Naive thymus-derived CD8-positive, alpha-beta T cell (primary cell): Measurements from ENCODE around the gene ZNF93. TPM values are rescaled to one million over a fixed set of nuclear protein-coding genes. Genes with fewer than 3 reads are reported as not detected.
"Not testable (repeated sequence)": the region's sequence is repeated elsewhere in the genome, so short reads cannot be mapped to it uniquely, and the experiment has no call there.

Source experiments
- ATAC-seq, 2 donors: fragments of 150-1000 bp; cut with Tn5 transposase in 1 of 2; sonication (Bioruptor Pico), chemical (Tn5 transposase) in 1 of 2; 1 replicate in 1 of 2; 2 replicates in 1 of 2; pipeline ENCODE4 v1.10.0; 2021; ENCODE audit warnings: mild to moderate bottlenecking in 2 of 2, moderate library complexity in 2 of 2
- POLR2A ChIA-PET: fragments of 350-600 bp; sonication (Branson Sonifier 250); formaldehyde crosslinking; loops from one replicate; lab custom pipeline; 2021; ENCODE audit warnings: antibody characterized with exemption; lab: Charles Lee
- DNase-seq, 10 donors: peaks; one replicate each; pipeline versions ENCODE4 v3.0.0 to v3.0.0-alpha.2; 2020 to 2022
- H3K27ac Mint-ChIP-seq, 10 donors: one replicate each; pipeline ENCODE4 v1.8.0; 2020 to 2022; ENCODE audit warnings: mild to moderate bottlenecking in 10 of 10, mixed read lengths in 10 of 10, moderate library complexity in 4 of 10, inconsistent platforms in 1 of 10
- H3K27me3 Mint-ChIP-seq, 5 donors: one replicate each; pipeline ENCODE4 v1.8.0; 2021 to 2022; ENCODE audit warnings: mixed read lengths in 5 of 5
- H3K36me3 Mint-ChIP-seq, 3 donors: one replicate each; pipeline ENCODE4 v1.8.0; 2020 to 2022; ENCODE audit warnings: mixed read lengths in 3 of 3, mild to moderate bottlenecking in 2 of 3, inconsistent platforms in 1 of 3
- H3K4me1 Mint-ChIP-seq, 4 donors: one replicate each; pipeline ENCODE4 v1.8.0; 2021 to 2022; ENCODE audit warnings: mixed read lengths in 4 of 4
- H3K4me3 Mint-ChIP-seq, 10 donors: one replicate each; pipeline ENCODE4 v1.8.0; 2020 to 2022; ENCODE audit warnings: mild to moderate bottlenecking in 10 of 10, mixed read lengths in 10 of 10, moderate library complexity in 6 of 10, inconsistent platforms in 1 of 10
- H3K9me3 Mint-ChIP-seq, 9 donors: one replicate each; pipeline ENCODE4 v1.8.0; 2020 to 2022; ENCODE audit warnings: mixed read lengths in 9 of 9, mild to moderate bottlenecking in 3 of 9, inconsistent platforms in 1 of 9, moderate library complexity in 1 of 9
- polyA plus RNA-seq, 3 donors: library from polyadenylated mRNA; unstranded; fragments of 300-500 nt; fragmentation: Illumina TruSeq; gene quantifications; one replicate each; pipeline ENCODE4 v1.2.3, GENCODE V29; 2021
- total RNA-seq, 8 experiments: library from RNA in 2 of 8; stranded (reverse) in 2 of 8; gene quantifications; one replicate each; pipeline ENCODE4 v1.2.3 and lab custom pipeline; 2021 to 2026

ZNF93 gene
- total RNA-seq, result 10 to 100 TPM; 11.7 to 12.5 TPM
- 10 to 100 TPM in 2 of 3 donors, 1 to 10 TPM in 1; 7.7 to 11.5 (median 11.2) TPM for polyA plus RNA-seq
- 4.4 to 20.0 (median 8.4) reads per million in 6 experiments for total RNA-seq (lab: John Stamatoyannopoulos, UW)

DNA sequence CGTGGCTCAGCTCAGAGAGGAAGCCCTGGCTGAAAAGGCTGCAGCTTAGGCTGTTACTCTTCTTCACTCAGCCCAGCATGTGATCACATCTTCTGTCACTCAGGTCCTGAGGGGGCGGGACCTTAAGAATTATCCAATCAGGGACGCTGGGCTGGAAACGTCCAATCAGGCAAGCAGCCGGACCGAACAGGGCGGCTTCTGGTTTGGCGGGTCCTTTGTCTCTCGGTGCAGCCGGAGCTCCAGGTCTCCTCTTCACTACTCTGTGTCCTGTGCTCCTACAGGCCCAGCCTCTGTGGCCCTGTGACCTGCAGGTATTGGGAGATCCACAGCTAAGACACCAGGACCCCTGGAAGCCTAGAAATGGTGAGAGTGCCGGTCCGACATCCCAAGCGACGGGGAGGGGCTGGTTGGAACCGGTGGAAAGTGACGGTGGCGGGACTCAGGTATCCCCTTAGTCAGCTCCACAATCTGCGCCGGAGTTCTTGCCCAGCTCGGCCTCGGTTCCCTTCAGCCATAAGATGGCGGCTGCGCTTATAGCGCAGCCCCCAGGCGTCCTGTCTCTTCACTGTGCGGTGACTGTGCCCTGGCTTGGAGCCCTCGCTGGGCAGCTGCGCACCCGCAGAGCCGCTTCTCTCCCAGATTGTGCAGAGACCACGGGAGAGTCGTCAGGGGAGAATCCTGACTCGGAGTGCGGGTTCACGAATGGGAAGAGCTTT lies at the start of gene ZNF93:
Gene ZNF93 (plus strand): TSS at position 218 of the 716 bp plus-strand sequence. CDS start 143 bp downstream, at position 361.
- H3K9me3 Mint-ChIP-seq, result peaks cover 9 to 38% (median 27%) of the 10 kb centered on the region in 9 donors
- ATAC-seq (peak; percentile 95 to 97), DNase-seq (peak; percentile 68 to 96 (median 91))
- no peaks in the 10 kb centered on the region for H3K27me3 Mint-ChIP-seq
- H3K4me3 Mint-ChIP-seq, result peak within 1 kb of the TSS; percentile 92 to 100 (median 96)
- H3K36me3 Mint-ChIP-seq, result peaks cover 7 to 18% (median 10%) of the 10 kb centered on the region in 3 donors
- POLR2A ChIA-PET, result interaction anchor here (0.6 to 5.2 kb wide), 17 partner anchors 11 to 241 kb away, joined by 3 to 39 read pairs (median 7); partner anchors contain the start of genes ATP13A1, ZNF101, ZNF14 and ZNF253
- peak within 1 kb of the TSS; percentile 80 to 98 (median 95) for H3K27ac Mint-ChIP-seq
- H3K4me1 Mint-ChIP-seq, result peaks cover 20 to 39% (median 34%) of the 10 kb centered on the region in 4 donors

DNA sequence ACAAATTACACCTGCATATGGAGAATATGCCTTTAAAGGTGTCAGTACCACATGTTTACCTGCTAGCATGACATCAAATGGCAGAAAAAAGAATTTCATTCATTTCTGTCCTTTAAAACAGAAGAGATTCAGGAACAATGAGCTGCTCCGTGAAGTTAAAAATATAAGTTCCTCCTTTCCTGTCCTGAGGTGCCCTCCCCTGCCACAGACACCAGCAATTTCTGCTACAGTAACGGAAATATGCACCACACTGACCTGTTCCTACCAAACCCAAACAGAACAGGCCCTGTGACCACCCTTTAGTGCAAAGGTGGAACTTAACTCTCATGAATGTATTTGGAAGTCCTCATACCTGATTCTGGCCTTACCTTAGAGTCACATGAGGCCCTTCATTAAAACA lies 49.0 kb upstream of the ZNF93 start:
- H3K4me1 Mint-ChIP-seq, DNase-seq, H3K36me3 Mint-ChIP-seq, H3K4me3 Mint-ChIP-seq, ATAC-seq, H3K27me3 Mint-ChIP-seq, H3K9me3 Mint-ChIP-seq, POLR2A ChIA-PET: not testable (repeated sequence)
- peak overlapping the region in 1 of 10 donors; percentile 32 for H3K27ac Mint-ChIP-seq

DNA sequence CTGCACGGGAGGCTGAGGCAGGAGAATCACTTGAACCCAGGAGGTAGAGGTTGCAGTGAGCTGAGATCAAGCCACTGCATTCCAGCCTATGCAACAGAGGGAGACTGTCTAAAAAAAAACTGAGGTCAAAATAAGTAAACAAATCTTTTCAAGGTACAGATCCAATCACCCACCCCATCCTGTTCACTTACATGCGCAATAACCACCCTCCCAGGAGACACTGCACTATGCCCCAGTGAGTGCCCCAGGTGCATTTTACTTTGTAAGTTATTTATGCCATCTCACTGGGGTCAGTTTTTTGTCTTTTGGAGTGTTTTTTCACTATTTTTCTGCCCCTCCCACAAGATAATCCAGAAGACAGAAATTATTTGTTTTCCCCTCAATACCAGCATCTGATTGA lies 42.0 kb upstream of the ZNF93 start:
- H3K4me1 Mint-ChIP-seq, result peaks cover 0 to 14% (median 7%) of the 10 kb centered on the region in 4 donors
- H3K4me3 Mint-ChIP-seq, result no peak overlapping the region
- POLR2A ChIA-PET, result interaction anchor here (4.3 kb wide), 1 partner anchor 37 kb away, joined by 25 read pairs; the partner anchor contains the start of gene ZNF506
- H3K9me3 Mint-ChIP-seq, result peaks cover 0 to 7% (median 0%) of the 10 kb centered on the region in 9 donors
- peaks cover 0 to 3% (median 0%) of the 10 kb centered on the region in 5 donors for H3K27me3 Mint-ChIP-seq
- peaks cover 8 to 24% (median 14%) of the 10 kb centered on the region in 3 donors for H3K36me3 Mint-ChIP-seq
- DNase-seq (no peak), ATAC-seq (no peak)
- no peak overlapping the region for H3K27ac Mint-ChIP-seq

DNA sequence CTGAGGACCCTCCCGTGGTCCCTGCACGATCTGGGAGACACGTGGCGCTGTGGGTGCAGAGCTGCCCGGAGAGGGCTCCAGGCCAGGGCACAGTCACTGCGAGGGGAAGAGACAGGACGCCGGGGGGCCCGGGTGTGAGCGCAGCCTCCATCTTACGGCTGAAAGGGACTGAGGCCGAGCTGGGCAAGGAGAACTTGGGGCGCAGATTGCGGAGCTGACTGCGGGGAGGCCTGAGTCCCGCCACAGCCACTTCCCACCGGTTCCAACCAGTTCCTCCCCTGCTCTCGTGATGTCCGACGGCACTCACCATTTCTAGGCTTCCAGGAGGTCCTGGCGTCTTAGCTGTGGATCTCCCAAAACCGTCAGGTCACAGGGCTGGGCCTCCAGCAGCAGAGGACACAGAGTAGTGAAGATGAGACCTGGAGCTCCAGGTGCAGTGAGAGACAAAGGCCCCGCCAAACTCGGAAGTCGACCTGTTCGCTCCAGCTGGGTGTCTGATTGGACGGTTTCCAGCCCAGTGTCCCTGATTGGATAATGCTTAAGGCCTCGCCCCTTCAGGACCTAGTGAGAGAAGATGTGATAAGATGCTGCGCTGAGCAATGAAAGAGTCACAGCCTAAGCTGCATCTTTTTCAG lies 39.9 kb upstream of the ZNF93 start:
- peaks cover 2 to 21% (median 14%) of the 10 kb centered on the region in 3 donors for H3K36me3 Mint-ChIP-seq

DNA sequence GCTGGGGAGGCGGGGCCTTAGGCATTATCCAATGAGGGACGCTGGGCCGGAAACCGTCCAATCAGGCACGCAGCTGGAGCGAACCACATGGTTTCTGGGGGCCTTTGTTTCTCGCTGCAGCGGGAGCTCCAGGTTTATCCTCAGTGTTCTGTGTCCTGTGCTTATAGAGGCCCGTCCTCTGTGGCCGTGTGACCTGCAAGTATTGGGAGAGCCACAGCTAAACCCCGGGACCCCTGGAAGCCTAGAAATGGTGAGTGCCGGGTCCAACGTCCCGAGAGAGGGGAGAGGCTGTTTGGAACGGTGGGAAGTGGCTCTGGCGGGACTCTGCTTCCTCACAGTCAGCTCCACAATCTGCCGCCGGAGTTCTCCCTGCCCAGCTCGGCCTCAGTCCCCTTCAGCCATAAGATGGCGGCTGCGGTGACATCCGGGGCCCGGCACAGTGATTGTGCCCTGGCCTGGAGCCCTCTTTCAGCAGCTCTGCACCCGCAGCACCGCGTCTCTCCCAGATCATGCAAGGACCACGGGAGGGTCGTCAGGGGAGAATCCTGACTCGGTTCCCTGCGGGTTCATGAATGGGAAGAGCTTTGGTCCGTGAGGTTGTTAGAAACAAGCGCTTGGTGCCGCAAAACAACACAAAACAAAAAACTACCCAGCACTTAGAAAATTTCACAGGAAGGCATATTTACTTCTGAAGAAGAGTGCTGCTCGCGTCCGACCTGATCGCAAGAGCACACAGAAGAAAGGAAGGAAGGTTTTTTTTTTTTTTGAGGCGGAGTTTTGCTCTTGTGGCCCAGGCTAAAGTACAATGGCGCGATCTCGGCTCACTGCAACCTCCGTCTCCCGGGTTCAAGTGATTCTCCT lies 34.8 kb upstream of the ZNF93 start, which contains the start of gene ZNF253:
Gene ZNF253 (plus strand): TSS at position 133 of the 861 bp plus-strand sequence. CDS start 115 bp downstream, at position 248.
- POLR2A ChIA-PET, result interaction anchor here (0.5 to 8.5 kb wide), 37 partner anchors 9 to 1969 kb away, joined by 3 to 136 read pairs (median 4); partner anchors contain the start of genes ATP13A1, COPE, DDX49 and GMIP
- ATAC-seq, result peak; percentile 89 to 91
- peaks cover 9 to 43% (median 31%) of the 10 kb centered on the region in 4 donors for H3K4me1 Mint-ChIP-seq

More for the DNA sequence above, 39.9 kb upstream of the ZNF93 start:
- POLR2A ChIA-PET, result interaction anchor here (0.6 to 4.3 kb wide), 10 partner anchors 18 to 215 kb away, joined by 3 to 25 read pairs (median 6); partner anchors contain the start of genes ATP13A1, ZNF101, ZNF14 and ZNF506
- peak; percentile 63 to 65 for ATAC-seq
- H3K27ac Mint-ChIP-seq, result peak overlapping the region in 9 of 10 donors; percentile 4 to 87 (median 71)
- H3K9me3 Mint-ChIP-seq, result peaks cover 0 to 7% (median 0%) of the 10 kb centered on the region in 9 donors
- H3K4me1 Mint-ChIP-seq, result peaks cover 0 to 20% (median 10%) of the 10 kb centered on the region in 4 donors
- peak; percentile 30 to 90 (median 68) for DNase-seq
- peak overlapping the region; percentile 69 to 87 (median 80) for H3K4me3 Mint-ChIP-seq
- peaks cover 0 to 3% (median 0%) of the 10 kb centered on the region in 5 donors for H3K27me3 Mint-ChIP-seq

DNA sequence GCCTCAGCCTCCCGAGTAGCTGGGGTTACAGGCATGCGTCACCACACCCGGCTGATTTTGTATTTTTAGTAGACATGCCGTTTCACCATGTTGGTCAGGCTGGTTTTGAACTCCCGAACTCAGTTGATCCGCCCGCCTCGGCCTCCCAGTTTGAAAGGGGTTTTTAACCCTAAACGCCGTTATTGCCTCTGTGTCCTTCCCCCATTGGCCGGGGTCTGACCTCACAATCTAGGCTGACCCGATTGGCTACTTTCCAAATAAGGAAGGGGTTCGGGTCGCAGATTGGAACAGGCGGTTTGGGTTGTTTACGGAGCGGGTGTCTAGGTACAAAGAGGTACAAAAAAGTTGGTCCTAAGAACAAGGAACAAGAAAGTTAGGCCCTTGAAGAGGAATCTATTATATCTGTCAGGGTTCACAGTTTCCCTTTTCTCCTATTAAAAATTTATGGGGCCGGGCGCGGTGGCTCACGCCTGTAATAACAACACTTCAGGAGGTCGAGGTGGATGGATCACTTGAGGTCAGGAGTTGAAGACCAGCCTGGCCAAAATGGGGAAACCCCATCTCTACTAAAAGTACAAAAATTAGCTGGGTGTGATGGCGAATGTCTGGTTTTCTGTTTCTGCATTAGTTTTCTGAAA lies 34.0 kb upstream of the ZNF93 start:
- H3K27me3 Mint-ChIP-seq, result no peaks in the 10 kb centered on the region
- peak overlapping the region; percentile 96 to 99 (median 99) for H3K27ac Mint-ChIP-seq
- peaks cover 0 to 10% (median 5%) of the 10 kb centered on the region in 3 donors for H3K36me3 Mint-ChIP-seq
- DNase-seq, result peak in 8 of 10 donors; percentile 13 to 67 (median 41)
- ATAC-seq, result peak in 1 of 2 donors; percentile 2
- peak overlapping the region; percentile 99 to 100 (median 100) for H3K4me3 Mint-ChIP-seq
- peaks cover 14 to 48% (median 34%) of the 10 kb centered on the region in 4 donors for H3K4me1 Mint-ChIP-seq
- peaks cover 0 to 3% (median 0%) of the 10 kb centered on the region in 9 donors for H3K9me3 Mint-ChIP-seq
- POLR2A ChIA-PET, result interaction anchor here (0.6 to 8.5 kb wide), 26 partner anchors 9 to 1969 kb away, joined by 3 to 136 read pairs (median 5); partner anchors contain the start of genes ATP13A1, ZNF101, ZNF14 and ZNF429

More for the DNA sequence above, 34.8 kb upstream of the ZNF93 start, which contains the start of gene ZNF253:
- DNase-seq, result peak; percentile 84 to 97 (median 93)
- H3K27ac Mint-ChIP-seq, result peak within 1 kb of the TSS; percentile 96 to 99 (median 99)
- H3K36me3 Mint-ChIP-seq, result peaks cover 0 to 4% (median 2%) of the 10 kb centered on the region in 3 donors
- peak within 1 kb of the TSS; percentile 99 to 100 (median 100) for H3K4me3 Mint-ChIP-seq
- H3K27me3 Mint-ChIP-seq, result no peaks in the 10 kb centered on the region
- H3K9me3 Mint-ChIP-seq, result peaks cover 0 to 2% (median 0%) of the 10 kb centered on the region in 9 donors

DNA sequence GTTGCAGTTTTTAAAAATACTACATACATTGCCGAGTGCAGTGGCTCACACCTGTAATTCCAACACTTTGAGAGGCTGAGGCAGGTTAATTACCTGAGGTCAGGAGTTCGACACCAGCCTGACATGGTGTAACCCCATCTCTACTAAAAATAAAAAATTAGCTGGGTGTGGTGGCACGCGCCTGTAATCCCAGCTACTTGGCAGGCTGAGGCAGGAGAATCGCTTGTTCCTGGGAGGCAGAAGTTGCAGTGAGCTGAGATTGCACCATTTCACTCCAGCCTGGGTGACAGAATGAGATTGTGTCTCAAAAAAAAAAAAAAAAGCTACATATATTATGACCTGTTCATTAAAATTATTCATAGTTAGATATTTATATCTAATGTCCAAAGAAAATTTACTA lies 30.7 kb upstream of the ZNF93 start:
- Mint-ChIP-seq H3K36me3 (peaks cover 0 to 25% (median 20%) of the 10 kb centered on the region in 3 donors), H3K4me1 (peaks cover 16 to 63% (median 43%) of the 10 kb centered on the region in 4 donors), H3K9me3 (peaks cover 0 to 18% (median 0%) of the 10 kb centered on the region in 9 donors)
- not testable (repeated sequence) for ATAC-seq, H3K4me3 Mint-ChIP-seq, H3K27me3 Mint-ChIP-seq, DNase-seq, H3K27ac Mint-ChIP-seq
- POLR2A ChIA-PET, result interaction anchor here (0.6 to 8.5 kb wide), 6 partner anchors 49 to 293 kb away, joined by 3 to 121 read pairs (median 10); partner anchors contain the start of genes ZNF101, ZNF14 and ZNF506

DNA sequence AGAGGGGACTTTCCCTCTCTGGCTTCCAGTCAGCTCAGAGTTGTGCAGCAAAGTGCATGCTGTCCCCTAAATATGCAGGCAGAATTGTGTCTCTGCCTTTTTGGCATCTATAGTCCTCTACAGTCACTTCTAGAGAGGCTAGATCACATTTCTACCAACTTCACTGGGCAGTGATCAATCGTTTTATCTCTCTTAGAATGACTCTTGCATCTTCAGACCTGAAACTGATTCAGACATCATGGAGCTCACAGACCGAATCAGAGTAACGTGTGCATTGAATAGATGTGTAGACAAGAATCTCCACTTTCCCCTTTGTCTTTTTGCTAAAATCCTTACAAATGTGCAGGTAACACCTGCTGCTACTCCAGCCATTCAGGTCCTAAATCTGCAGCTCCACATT lies 28.8 kb upstream of the ZNF93 start:
- Mint-ChIP-seq H3K9me3 (peaks cover 0 to 34% (median 0%) of the 10 kb centered on the region in 9 donors), H3K4me1 (peaks cover 16 to 62% (median 44%) of the 10 kb centered on the region in 4 donors), H3K36me3 (peaks cover 8 to 41% (median 28%) of the 10 kb centered on the region in 3 donors), H3K27me3 (no peaks in the 10 kb centered on the region), H3K4me3 (peak overlapping the region in 3 of 10 donors; percentile 8 to 22 (median 14)), H3K27ac (peak overlapping the region in 6 of 10 donors; percentile 35 to 90 (median 76))
- DNase-seq (no peak), ATAC-seq (no peak)
- POLR2A ChIA-PET, result interaction anchor here (0.6 to 8.5 kb wide), 8 partner anchors 15 to 356 kb away, joined by 3 to 121 read pairs (median 4); partner anchors contain the start of genes NDUFA13, TSSK6, ZNF101 and ZNF506

DNA sequence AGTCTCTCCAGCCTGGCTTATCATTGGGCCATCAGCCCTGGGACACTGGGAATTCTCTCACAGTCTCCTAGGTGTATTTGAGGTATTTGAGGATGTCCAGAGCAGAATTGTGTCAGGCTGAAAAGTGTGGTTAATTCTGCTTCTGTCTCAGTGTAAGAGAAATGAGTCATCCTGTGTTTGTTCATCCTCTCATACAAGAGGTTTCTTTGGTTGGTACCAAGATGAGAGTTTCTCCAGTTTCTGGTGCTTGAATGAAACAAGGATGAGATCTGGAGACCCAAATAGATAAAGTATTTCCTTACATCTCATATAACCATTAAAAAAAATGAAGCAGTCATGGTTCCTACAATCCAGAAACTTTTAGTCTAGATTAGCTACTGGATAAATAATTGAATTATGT lies 27.4 kb upstream of the ZNF93 start:
- H3K4me1 Mint-ChIP-seq, result peaks cover 14 to 50% (median 32%) of the 10 kb centered on the region in 4 donors
- peak overlapping the region in 2 of 10 donors; percentile 18 to 38 for H3K27ac Mint-ChIP-seq
- POLR2A ChIA-PET, result interaction anchor here (1.3 kb wide), 1 partner anchor 56 kb away, joined by 3 read pairs; no protein-coding TSS in a partner anchor
- ATAC-seq, result no peak
- peaks cover 15 to 49% (median 36%) of the 10 kb centered on the region in 3 donors for H3K36me3 Mint-ChIP-seq
- DNase-seq, result no peak
- no peak overlapping the region for H3K4me3 Mint-ChIP-seq
- H3K9me3 Mint-ChIP-seq, result peaks cover 0 to 40% (median 0%) of the 10 kb centered on the region in 9 donors
- no peaks in the 10 kb centered on the region for H3K27me3 Mint-ChIP-seq

DNA sequence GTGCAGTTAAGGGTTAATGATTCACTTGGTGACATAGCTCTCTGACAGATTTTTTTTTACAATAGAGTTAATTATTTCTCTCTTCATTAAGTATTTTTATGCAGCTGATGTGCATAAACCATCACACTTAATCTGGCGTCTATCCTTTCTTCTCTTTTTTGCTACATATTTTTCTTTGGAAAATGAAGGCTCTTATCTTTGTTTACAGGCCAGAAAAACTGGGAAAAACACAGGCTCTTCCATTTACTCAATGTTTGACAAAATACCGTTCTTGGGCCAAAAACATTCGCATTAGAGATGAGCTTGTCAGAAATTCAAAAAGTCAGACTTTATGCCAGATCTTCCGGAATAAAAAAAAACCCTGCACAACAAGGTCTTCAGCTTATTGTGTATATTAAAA lies 23.0 kb upstream of the ZNF93 start:
- Mint-ChIP-seq H3K36me3 (peaks cover 15 to 69% (median 49%) of the 10 kb centered on the region in 3 donors), H3K27me3 (no peaks in the 10 kb centered on the region), H3K4me3 (no peak overlapping the region), H3K9me3 (peaks cover 0 to 56% (median 1%) of the 10 kb centered on the region in 9 donors), H3K27ac (no peak overlapping the region), H3K4me1 (peaks cover 0 to 25% (median 9%) of the 10 kb centered on the region in 4 donors)
- no peak for DNase-seq
- POLR2A ChIA-PET, result no interaction called here
- no peak for ATAC-seq
